HCT116 (cell line): ENCODE measurements around the gene GYPC. TPM values are rescaled to one million over a fixed set of nuclear protein-coding genes. Genes with fewer than 3 reads are reported as not detected.

Source experiments
- ATAC-seq: fragments of 200-7000 bp; cut with Tn5 transposase; 2 replicates; pipeline ENCODE4 v1.9.1; 2020; ENCODE audit warnings: mild to moderate bottlenecking, moderate library complexity
- BruUV-seq: library from RNA; stranded (reverse); fragments of 400-500 nt; replicated peaks from 2 replicates; lab custom pipeline; 2021; lab: Mats Ljungman, UMichigan
- CTCF ChIA-PET: fragments of 300-600 bp; sonication (Branson Sonifier 250); formaldehyde crosslinking; loops from one replicate; lab custom pipeline; 2021; ENCODE audit warnings: antibody characterized with exemption; lab: Charles Lee
- POLR2A ChIA-PET: fragments of 300-600, 350-600 bp; sonication (Branson Sonifier 250); formaldehyde crosslinking; loops from one replicate; lab custom pipeline; 2021; ENCODE audit warnings: antibody characterized with exemption; lab: Charles Lee
- RAD21 ChIA-PET, 2 experiments: fragments of 300-600 bp; sonication (Branson Sonifier 250); formaldehyde crosslinking; loops; one replicate each; lab custom pipeline; 2023; ENCODE audit warnings: low total read pairs in 2 of 2; ENCODE audit not compliant: uncharacterized antibody in 2 of 2, unreplicated experiment in 2 of 2, low non-redundant PET in 1 of 2; lab: Charles Lee
- DNase-seq: peaks from one replicate; pipeline ENCODE4 v3.0.0-alpha.2; 2010; ENCODE audit warnings: low read depth, low spot score
- H2AFZ ChIP-seq: fragments of 200-600 bp; shearing (Covaris generic), sonication (generic); 2 replicates; pipeline ENCODE4 v1.6.1; 2017; ENCODE audit warnings: low read depth, mixed run types, mixed read lengths, antibody characterized with exemption, low read length; ENCODE audit not compliant: poor library complexity, severe bottlenecking
- H3K27ac ChIP-seq: 2 replicates; pipeline ENCODE4 v1.5.1; 2012; ENCODE audit warnings: low read depth, low read length
- H3K27me3 ChIP-seq: fragments of 200-600 bp; sonication (generic); 2 replicates; pipeline ENCODE4 v1.6.1; 2016; ENCODE audit warnings: mixed run types, low read length, mixed read lengths; ENCODE audit not compliant: insufficient read depth
- H3K36me3 ChIP-seq, 2 experiments: fragments of 200-500 bp in 1 of 2; fragments of 200-600 bp in 1 of 2; sonication (Bioruptor generic) in 1 of 2; sonication (generic) in 1 of 2; 2 replicates each; pipeline versions ENCODE4 v1.5.1 to v1.6.1; 2014 to 2016; ENCODE audit warnings: low read length in 2 of 2, inconsistent platforms in 1 of 2, mixed read lengths in 1 of 2, mixed run types in 1 of 2; ENCODE audit not compliant: insufficient read depth in 2 of 2, control insufficient read depth in 1 of 2
- H3K4me1 ChIP-seq, 2 experiments: fragments of 200-600 bp in 1 of 2; sonication (generic) in 1 of 2; 2 replicates each; pipeline versions ENCODE4 v1.5.1 to v1.6.1; 2012 to 2017; ENCODE audit warnings: low read length in 2 of 2, inconsistent platforms in 1 of 2, mild to moderate bottlenecking in 1 of 2, mixed read lengths in 1 of 2, mixed run types in 1 of 2, moderate library complexity in 1 of 2; ENCODE audit not compliant: insufficient read depth in 2 of 2, control insufficient read depth in 1 of 2
- H3K4me2 ChIP-seq: fragments of 200-600 bp; sonication (generic); 2 replicates; pipeline ENCODE4 v1.6.1; 2017; ENCODE audit warnings: mixed run types, low read length, mixed read lengths
- H3K4me3 ChIP-seq, 2 experiments: fragments of 200-600 bp in 1 of 2; sonication (generic) in 1 of 2; replicated peaks in 1 of 2; 2 replicates each; pipeline ENCODE4 v1.5.1; 2011 to 2016; ENCODE audit warnings: low read length in 2 of 2, control low read depth in 1 of 2, low read depth in 1 of 2, mild to moderate bottlenecking in 1 of 2, mixed read lengths in 1 of 2, mixed run types in 1 of 2
- H3K79me2 ChIP-seq: fragments of 200-600 bp; sonication (generic); 2 replicates; pipeline ENCODE4 v1.6.1; 2017; ENCODE audit warnings: mild to moderate bottlenecking, mixed run types, low read length, moderate library complexity, mixed read lengths; ENCODE audit not compliant: insufficient read depth
- H3K9ac ChIP-seq: fragments of 200-600 bp; sonication (generic); 2 replicates; pipeline ENCODE4 v1.6.1; 2016; ENCODE audit warnings: low read length, mixed read lengths
- H3K9me2 ChIP-seq: fragments of 200-600 bp; sonication (generic), shearing (Covaris generic); 2 replicates; pipeline ENCODE4 v1.6.1; 2017; ENCODE audit warnings: mixed run types, mild to moderate bottlenecking, moderate library complexity; ENCODE audit not compliant: insufficient read depth
- H3K9me3 ChIP-seq, 2 experiments: fragments of 200-500 bp in 1 of 2; fragments of 200-600 bp in 1 of 2; sonication (Bioruptor generic) in 1 of 2; sonication (generic) in 1 of 2; 2 replicates each; pipeline ENCODE4 v1.6.1; 2014 to 2017; ENCODE audit warnings: low read length in 2 of 2, mixed read lengths in 2 of 2, inconsistent platforms in 1 of 2, low read depth in 1 of 2, mild to moderate bottlenecking in 1 of 2, mixed run types in 1 of 2, moderate library complexity in 1 of 2; ENCODE audit not compliant: control insufficient read depth in 1 of 2, insufficient read depth in 1 of 2
- H4K20me1 ChIP-seq: fragments of 200-600 bp; sonication (generic), shearing (Covaris generic); 2 replicates; pipeline ENCODE4 v1.6.1; 2017; ENCODE audit warnings: mixed run types, mild to moderate bottlenecking, moderate library complexity; ENCODE audit not compliant: insufficient read depth
- EZH2 ChIP-seq: fragments of 200-600 bp; sonication (generic); IDR thresholded peaks from 2 replicates; pipeline ENCODE4 v1.6.1; 2017; ENCODE audit warnings: antibody characterized with exemption, mixed run types
- JUND ChIP-seq: IDR thresholded peaks from 2 replicates; pipeline ENCODE4 v1.6.1; 2012
- POLR2AphosphoS5 ChIP-seq: IDR thresholded peaks from 2 replicates; pipeline ENCODE4 v1.6.1; 2011; ENCODE audit warnings: mild to moderate bottlenecking, low read depth, low read length, moderate library complexity
- RAD21 ChIP-seq: IDR thresholded peaks from 2 replicates; pipeline ENCODE4 v1.6.1; 2012; ENCODE audit warnings: low read depth, mild to moderate bottlenecking
- SRF ChIP-seq: IDR thresholded peaks from 2 replicates; pipeline ENCODE4 v1.6.1; 2012; ENCODE audit warnings: low read depth
- TCF7L2 ChIP-seq: IDR thresholded peaks from 2 replicates; pipeline ENCODE4 v1.7.0; 2011; ENCODE audit warnings: borderline replicate concordance, inconsistent platforms; ENCODE audit not compliant: insufficient read depth, insufficient read length; ENCODE audit errors: extremely low read depth
- YY1 ChIP-seq: IDR thresholded peaks from 2 replicates; pipeline ENCODE4 v1.6.1; 2011; ENCODE audit warnings: low read length, low read depth, moderate library complexity, mild to moderate bottlenecking; ENCODE audit not compliant: insufficient replicate concordance; ENCODE audit errors: extremely low read depth
- ZFX ChIP-seq: fragments of 450-650 bp; IDR thresholded peaks from 2 replicates; pipeline ENCODE4 v1.6.1; 2017
- ZNF274 ChIP-seq: fragments of 200-500 bp; sonication (Bioruptor generic); IDR thresholded peaks from 2 replicates; pipeline ENCODE4 v1.6.1; 2014; ENCODE audit warnings: mild to moderate bottlenecking, low read depth, low read length, inconsistent platforms
- intact Hi-C: fragments of 100-400 bp; cut with micrococcal nuclease; formaldehyde crosslinking; loops from 2 replicates; pipeline ENCODE4 v1.10.0; 2022
- total RNA-seq: library from RNA; stranded (reverse); gene quantifications from one replicate; pipeline ENCODE4 v1.2.1, GENCODE V29; 2021; ENCODE audit not compliant: unreplicated experiment
- TF ChIP-seq, protein P1 (sequence below), 3 experiments: fragments of 200-600 bp in 1 of 3; sonication (generic) in 1 of 3; IDR thresholded peaks in 2 of 3; conservative IDR thresholded peaks in 1 of 3; 2 replicates each; pipeline ENCODE4 v1.5.1; 2012 to 2017; ENCODE audit warnings: low read depth in 2 of 3, low read length in 2 of 3, antibody characterized with exemption in 1 of 3, borderline replicate concordance in 1 of 3, control low read depth in 1 of 3, mild to moderate bottlenecking in 1 of 3, mixed read lengths in 1 of 3, mixed run types in 1 of 3, moderate library complexity in 1 of 3; ENCODE audit not compliant: insufficient read depth in 1 of 3

GYPC gene
- total RNA-seq, 1 experiment from 2014 or later: 0.66 TPM

DNA sequence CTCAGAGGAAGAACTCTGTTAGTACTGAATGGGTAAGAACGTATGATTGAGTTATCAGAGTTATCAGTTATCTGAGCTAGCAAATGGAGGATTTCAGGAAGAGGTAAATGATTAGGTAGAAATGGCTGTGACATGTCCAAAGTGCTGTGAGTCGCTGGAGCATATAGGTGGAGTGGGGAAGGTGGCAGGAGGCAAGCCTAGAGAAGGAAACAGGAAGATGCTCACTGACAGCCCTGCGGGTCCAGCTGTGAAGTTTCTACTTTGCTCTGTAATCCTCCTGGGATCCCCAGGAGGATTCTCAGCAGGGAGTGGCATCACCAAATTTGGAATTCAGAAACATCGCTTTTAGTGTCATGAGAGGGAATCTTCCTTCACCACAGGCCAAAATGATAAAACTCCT is 52.0 kb downstream of the GYPC start:
- Histone ChIP-seq H3K27me3 (peaks cover 17% of the 10 kb centered on the region), H3K9ac (no peak overlapping the region), H3K27ac (no peak overlapping the region), H3K4me1 (no peaks in the 10 kb centered on the region), H3K9me2 (no peaks in the 10 kb centered on the region), H2AFZ (no peak overlapping the region), H3K79me2 (no peaks in the 10 kb centered on the region), H3K4me3 (no peak overlapping the region), H3K4me2 (no peak overlapping the region)
- ChIA-PET POLR2A (no interaction called here), CTCF (no interaction called here), RAD21 (no interaction called here)
- intact Hi-C loops: no loop called here
- no peak for DNase-seq
- no peak for TF ChIP-seq JUND
- no peak for TF ChIP-seq POLR2AphosphoS5
- no peak for TF ChIP-seq SRF
- TF ChIP-seq, protein P1, sequence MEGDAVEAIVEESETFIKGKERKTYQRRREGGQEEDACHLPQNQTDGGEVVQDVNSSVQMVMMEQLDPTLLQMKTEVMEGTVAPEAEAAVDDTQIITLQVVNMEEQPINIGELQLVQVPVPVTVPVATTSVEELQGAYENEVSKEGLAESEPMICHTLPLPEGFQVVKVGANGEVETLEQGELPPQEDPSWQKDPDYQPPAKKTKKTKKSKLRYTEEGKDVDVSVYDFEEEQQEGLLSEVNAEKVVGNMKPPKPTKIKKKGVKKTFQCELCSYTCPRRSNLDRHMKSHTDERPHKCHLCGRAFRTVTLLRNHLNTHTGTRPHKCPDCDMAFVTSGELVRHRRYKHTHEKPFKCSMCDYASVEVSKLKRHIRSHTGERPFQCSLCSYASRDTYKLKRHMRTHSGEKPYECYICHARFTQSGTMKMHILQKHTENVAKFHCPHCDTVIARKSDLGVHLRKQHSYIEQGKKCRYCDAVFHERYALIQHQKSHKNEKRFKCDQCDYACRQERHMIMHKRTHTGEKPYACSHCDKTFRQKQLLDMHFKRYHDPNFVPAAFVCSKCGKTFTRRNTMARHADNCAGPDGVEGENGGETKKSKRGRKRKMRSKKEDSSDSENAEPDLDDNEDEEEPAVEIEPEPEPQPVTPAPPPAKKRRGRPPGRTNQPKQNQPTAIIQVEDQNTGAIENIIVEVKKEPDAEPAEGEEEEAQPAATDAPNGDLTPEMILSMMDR (IDR thresholded peaks at IDR 0.05 in 2 of 3, conservative IDR thresholded peaks at IDR 0.05 in 1 of 3; ENCODE audit: borderline replicate concordance in 1 of 3, insufficient read depth in 1 of 3, low read depth in 2 of 3, low read length in 2 of 3): no peak
- TF ChIP-seq ZNF274: no peak
- TF ChIP-seq TCF7L2: no peak
- TF ChIP-seq, all 23 proteins: peak for 0
- BruUV-seq: no TSS peak
- Histone ChIP-seq H4K20me1 (no peaks in the 10 kb centered on the region), H3K36me3 (no peaks in the 10 kb centered on the region), H3K9me3 (no peaks in the 10 kb centered on the region)
- ATAC-seq: no peak

- Histone ChIP-seq H3K4me1 (no peaks in the 10 kb centered on the region), H4K20me1 (no peaks in the 10 kb centered on the region), H3K27ac (no peak overlapping the region), H3K27me3 (peaks cover 29% of the 10 kb centered on the region), H3K9me2 (no peaks in the 10 kb centered on the region), H3K79me2 (no peaks in the 10 kb centered on the region), H3K36me3 (no peaks in the 10 kb centered on the region), H3K9me3 (no peaks in the 10 kb centered on the region), H2AFZ (no peak overlapping the region), H3K4me3 (no peak overlapping the region), H3K9ac (no peak overlapping the region), H3K4me2 (no peak overlapping the region)
- TF ChIP-seq ZNF274: no peak
- TF ChIP-seq YY1: no peak
- TF ChIP-seq SRF: no peak
- TF ChIP-seq TCF7L2: no peak
- TF ChIP-seq ZFX: no peak
- no peak for TF ChIP-seq JUND
- TF ChIP-seq RAD21: no peak
- no peak for TF ChIP-seq EZH2
- no peak for DNase-seq
- CTCF ChIA-PET: no interaction called here
- no peak for ATAC-seq
- RAD21 ChIA-PET: no interaction called here
- intact Hi-C loops: no loop called here
- no TSS peak for BruUV-seq
- POLR2A ChIA-PET: no interaction called here
These were observed 58.4 kb downstream of the GYPC start for GRCh38 chr2:126714191-126714965.
